Natural killer cell (primary cell): ENCODE measurements around the gene IL22RA1. TPM values are rescaled to one million over a fixed set of nuclear protein-coding genes. Genes with fewer than 3 reads are reported as not detected.

ENCODE experiments used
- ATAC-seq, 3 donors: fragments of 150-1000 bp in 2 of 3; fragments of 200-7000 bp in 1 of 3; cut with Tn5 transposase; 1 replicate in 1 of 3; 2 replicates in 2 of 3; pipeline ENCODE4 v1.10.0; 2021; ENCODE audit warnings: mild to moderate bottlenecking in 2 of 3, moderate library complexity in 2 of 3
- DNase-seq, 2 donors: peaks; one replicate each; pipeline versions ENCODE4 v3.0.0 to v3.0.0-alpha.2; 2013 to 2021; ENCODE audit warnings: mixed read lengths in 1 of 2
- H3K27ac ChIP-seq: one replicate; pipeline ENCODE4 v1.5.1; 2013; ENCODE audit warnings: mild to moderate bottlenecking, low read length
- H3K27me3 ChIP-seq: one replicate; pipeline ENCODE4 v1.6.1; 2013; ENCODE audit warnings: low read length; ENCODE audit not compliant: control insufficient read depth, insufficient read depth
- H3K36me3 ChIP-seq: one replicate; pipeline ENCODE4 v1.6.1; 2013; ENCODE audit warnings: low read length; ENCODE audit not compliant: control insufficient read depth, insufficient read depth
- H3K4me1 ChIP-seq: one replicate; pipeline ENCODE4 v1.6.1; 2013; ENCODE audit warnings: low read length; ENCODE audit not compliant: control insufficient read depth, insufficient read depth
- H3K4me3 ChIP-seq: one replicate; pipeline ENCODE4 v1.5.1; 2013; ENCODE audit warnings: low read length
- H3K9me3 ChIP-seq: one replicate; pipeline ENCODE4 v1.6.1; 2013; ENCODE audit warnings: low read length; ENCODE audit not compliant: control insufficient read depth, insufficient read depth
- H3K27ac Mint-ChIP-seq, 2 donors: one replicate each; pipeline ENCODE4 v1.8.0; 2022; ENCODE audit warnings: mild to moderate bottlenecking in 2 of 2, mixed read lengths in 2 of 2, moderate library complexity in 1 of 2
- H3K27me3 Mint-ChIP-seq, 2 donors: one replicate each; pipeline ENCODE4 v1.8.0; 2022; ENCODE audit warnings: low read depth in 2 of 2, mixed read lengths in 2 of 2
- H3K36me3 Mint-ChIP-seq: one replicate; pipeline ENCODE4 v1.8.0; 2022; ENCODE audit warnings: mixed read lengths
- H3K4me1 Mint-ChIP-seq, 2 donors: one replicate each; pipeline ENCODE4 v1.8.0; 2022; ENCODE audit warnings: mixed read lengths in 2 of 2
- H3K4me3 Mint-ChIP-seq: one replicate; pipeline ENCODE4 v1.8.0; 2022; ENCODE audit warnings: mild to moderate bottlenecking, moderate library complexity, mixed read lengths
- H3K9me3 Mint-ChIP-seq, 2 donors: one replicate each; pipeline ENCODE4 v1.8.0; 2022; ENCODE audit warnings: mixed read lengths in 2 of 2
- whole genome bisulfite sequencing: methylation state at CpG from one replicate; pipeline ENCODE4 v1.1.7; 2013; ENCODE audit warnings: missing lambda C conversion rate; ENCODE audit not compliant: insufficient coverage; 5-methylcytosine and 5-hydroxymethylcytosine counted together
- intact Hi-C: fragments of 100-400 bp; cut with micrococcal nuclease; formaldehyde crosslinking; loops from one replicate; pipeline ENCODE4 v1.14.2; 2022
- total RNA-seq, 4 donors: library from RNA; stranded (reverse); fragments of 120-200 nt in 1 of 4; gene quantifications; one replicate each; pipeline versions ENCODE4 v1.2.3 to v1.2.4, GENCODE V29; 2013 to 2022
- TF ChIP-seq, protein P1 (sequence below): fragments of 200-600 bp; IDR thresholded peaks from one replicate; pipeline ENCODE4 v1.8.0; 2022; ENCODE audit warnings: antibody characterized with exemption

The IL22RA1 gene
- total RNA-seq, 3 donors from 2014 or later (not counting 1 experiment from before 2014, with no cell fraction given), result not detected

DNA sequence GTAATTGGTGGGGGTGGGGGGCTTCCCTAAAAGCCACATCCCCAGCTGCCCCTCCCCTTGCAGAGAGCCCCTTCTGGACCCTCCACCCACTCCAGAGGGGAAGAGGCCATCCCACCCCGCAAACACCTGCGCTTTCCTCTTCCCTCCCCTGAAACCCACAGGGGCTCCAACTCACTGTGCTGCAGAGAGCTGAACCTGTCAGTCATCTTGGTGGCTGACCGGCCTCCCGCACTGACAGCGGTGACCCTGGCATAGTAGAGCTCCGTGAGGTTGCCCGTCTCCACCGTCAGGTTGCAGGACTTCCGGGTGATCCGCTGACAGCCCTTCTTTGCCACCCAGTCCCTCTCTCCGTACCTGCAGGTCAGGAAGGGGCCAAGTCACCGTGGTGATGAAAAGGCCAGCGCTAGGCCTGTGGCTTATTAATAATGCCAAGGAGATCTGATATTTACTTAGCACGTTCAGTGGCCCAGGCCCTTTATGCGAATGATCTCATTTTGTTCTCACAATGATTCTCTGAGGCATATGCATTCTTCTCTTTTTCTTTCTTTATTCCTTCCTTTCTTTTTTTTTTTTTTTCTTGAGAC, 5.9 kb downstream of the IL22RA1 start:
- H3K36me3 Mint-ChIP-seq, result no peaks in the 10 kb centered on the region
- peaks cover 3 to 6% of the 10 kb centered on the region in 2 donors for H3K27me3 Mint-ChIP-seq
- TF ChIP-seq, protein P1, sequence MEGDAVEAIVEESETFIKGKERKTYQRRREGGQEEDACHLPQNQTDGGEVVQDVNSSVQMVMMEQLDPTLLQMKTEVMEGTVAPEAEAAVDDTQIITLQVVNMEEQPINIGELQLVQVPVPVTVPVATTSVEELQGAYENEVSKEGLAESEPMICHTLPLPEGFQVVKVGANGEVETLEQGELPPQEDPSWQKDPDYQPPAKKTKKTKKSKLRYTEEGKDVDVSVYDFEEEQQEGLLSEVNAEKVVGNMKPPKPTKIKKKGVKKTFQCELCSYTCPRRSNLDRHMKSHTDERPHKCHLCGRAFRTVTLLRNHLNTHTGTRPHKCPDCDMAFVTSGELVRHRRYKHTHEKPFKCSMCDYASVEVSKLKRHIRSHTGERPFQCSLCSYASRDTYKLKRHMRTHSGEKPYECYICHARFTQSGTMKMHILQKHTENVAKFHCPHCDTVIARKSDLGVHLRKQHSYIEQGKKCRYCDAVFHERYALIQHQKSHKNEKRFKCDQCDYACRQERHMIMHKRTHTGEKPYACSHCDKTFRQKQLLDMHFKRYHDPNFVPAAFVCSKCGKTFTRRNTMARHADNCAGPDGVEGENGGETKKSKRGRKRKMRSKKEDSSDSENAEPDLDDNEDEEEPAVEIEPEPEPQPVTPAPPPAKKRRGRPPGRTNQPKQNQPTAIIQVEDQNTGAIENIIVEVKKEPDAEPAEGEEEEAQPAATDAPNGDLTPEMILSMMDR, result no peak
- Histone ChIP-seq H3K36me3 (no peaks in the 10 kb centered on the region), H3K4me1 (no peaks in the 10 kb centered on the region), H3K4me3 (no peak overlapping the region), H3K27me3 (no peaks in the 10 kb centered on the region), H3K9me3 (no peaks in the 10 kb centered on the region), H3K27ac (no peak overlapping the region)
- H3K4me1 Mint-ChIP-seq, result peaks cover 7 to 11% of the 10 kb centered on the region in 2 donors
- DNase-seq (no peak), ATAC-seq (no peak)
- WGBS, result 88% methylated on average over 15 of the region's 15 CpGs
- intact Hi-C loops, result no loop called here
- no peak overlapping the region for H3K4me3 Mint-ChIP-seq
- H3K27ac Mint-ChIP-seq, result no peak overlapping the region
- no peaks in the 10 kb centered on the region for H3K9me3 Mint-ChIP-seq

DNA sequence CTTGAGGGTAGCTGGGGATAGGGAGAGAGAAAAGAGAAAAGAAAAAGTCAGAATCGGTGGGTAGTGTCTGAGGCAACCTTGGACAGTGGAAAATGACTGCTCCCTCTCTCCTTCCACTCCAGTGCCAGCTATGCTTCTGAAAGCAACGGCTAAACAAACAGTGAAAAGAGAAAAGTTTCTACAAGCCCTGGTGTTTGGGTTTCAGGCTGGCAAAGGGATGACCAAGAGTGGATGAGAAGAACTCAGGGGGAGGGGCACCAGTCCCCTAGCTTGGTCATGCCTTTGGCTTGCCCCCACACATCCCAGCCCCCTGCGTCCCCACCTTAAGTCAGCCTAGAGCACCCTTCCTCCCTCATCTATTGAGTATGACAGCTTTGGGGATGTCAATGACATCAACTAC, 8.6 kb downstream of the IL22RA1 start:
- Mint-ChIP-seq H3K27ac (no peak overlapping the region), H3K36me3 (no peaks in the 10 kb centered on the region), H3K4me3 (no peak overlapping the region), H3K9me3 (no peaks in the 10 kb centered on the region), H3K4me1 (peaks cover 7 to 11% of the 10 kb centered on the region in 2 donors), H3K27me3 (peaks cover 3 to 6% of the 10 kb centered on the region in 2 donors)
- TF ChIP-seq, protein P1, result no peak
- Histone ChIP-seq H3K4me3 (no peak overlapping the region), H3K9me3 (no peaks in the 10 kb centered on the region), H3K4me1 (no peaks in the 10 kb centered on the region), H3K36me3 (no peaks in the 10 kb centered on the region), H3K27ac (no peak overlapping the region), H3K27me3 (no peaks in the 10 kb centered on the region)
- intact Hi-C loops, result no loop called here
- ATAC-seq (no peak), DNase-seq (no peak)
- WGBS, result 86% methylated on average over 3 of the region's 3 CpGs

DNA sequence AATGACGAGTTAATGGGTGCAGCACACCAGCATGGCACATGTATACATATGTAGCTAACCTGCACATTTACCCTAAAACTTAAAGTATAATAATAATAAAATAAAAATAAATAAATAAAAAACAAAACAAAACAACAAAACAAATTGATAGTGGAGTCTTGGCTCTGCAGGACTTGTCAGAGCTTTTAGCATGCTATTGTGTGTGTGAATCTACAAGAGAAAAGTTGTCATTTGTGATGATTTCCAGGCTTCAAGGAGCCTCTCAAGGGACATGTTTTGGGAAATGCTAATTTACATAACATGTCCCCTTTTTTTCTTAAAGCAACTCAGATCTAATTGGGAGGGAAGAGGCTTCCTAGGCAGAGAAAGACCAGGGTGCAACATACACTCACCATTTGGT, 9.1 kb downstream of the IL22RA1 start:
- no peaks in the 10 kb centered on the region for H3K9me3 Mint-ChIP-seq
- intact Hi-C loops, result no loop called here
- TF ChIP-seq, protein P1, result no peak
- H3K27ac ChIP-seq, result no peak overlapping the region
- H3K36me3 ChIP-seq, result no peaks in the 10 kb centered on the region
- H3K27ac Mint-ChIP-seq, result no peak overlapping the region
- H3K4me1 ChIP-seq, result no peaks in the 10 kb centered on the region
- H3K27me3 ChIP-seq, result no peaks in the 10 kb centered on the region
- peaks cover 2 to 7% of the 10 kb centered on the region in 2 donors for H3K4me1 Mint-ChIP-seq
- ATAC-seq (no peak), DNase-seq (no peak)
- peaks cover 6% of the 10 kb centered on the region in 2 donors for H3K27me3 Mint-ChIP-seq
- H3K4me3 ChIP-seq, result no peak overlapping the region
- H3K9me3 ChIP-seq, result no peaks in the 10 kb centered on the region
- H3K4me3 Mint-ChIP-seq, result no peak overlapping the region
- no CpG with 5 or more reads among the region's 1 CpG for WGBS
- H3K36me3 Mint-ChIP-seq, result no peaks in the 10 kb centered on the region

DNA sequence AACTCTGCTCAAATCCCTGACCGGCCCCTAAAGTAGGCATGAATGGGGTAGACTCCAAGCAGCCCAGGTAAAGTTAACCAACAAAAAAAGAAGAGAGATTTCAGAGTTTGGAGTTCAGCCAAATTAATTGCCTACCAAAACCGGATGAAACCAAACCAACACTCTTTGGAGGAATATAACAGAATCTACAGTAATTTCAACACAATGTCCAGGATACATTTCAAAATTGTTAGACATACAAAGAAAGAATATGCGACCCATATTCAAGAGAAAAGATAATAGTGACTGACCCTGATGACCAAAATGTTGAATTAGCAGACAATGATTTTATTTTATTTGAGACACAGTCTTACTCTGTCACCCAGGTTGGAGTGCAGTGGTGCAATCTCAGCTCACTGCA, 12.6 kb downstream of the IL22RA1 start:
- Mint-ChIP-seq H3K36me3 (no peaks in the 10 kb centered on the region), H3K27me3 (peaks cover 6% of the 10 kb centered on the region in 2 donors), H3K9me3 (no peaks in the 10 kb centered on the region), H3K27ac (no peak overlapping the region), H3K4me1 (no peaks in the 10 kb centered on the region), H3K4me3 (no peak overlapping the region)
- no peaks in the 10 kb centered on the region for H3K27me3 ChIP-seq
- intact Hi-C loops, result no loop called here
- H3K4me1 ChIP-seq, result no peaks in the 10 kb centered on the region
- DNase-seq (no peak), ATAC-seq (no peak)
- H3K4me3 ChIP-seq, result no peak overlapping the region
- TF ChIP-seq, protein P1, result no peak
- H3K36me3 ChIP-seq, result no peaks in the 10 kb centered on the region
- 83% methylated on average over 3 of the region's 3 CpGs for WGBS
- H3K9me3 ChIP-seq, result no peaks in the 10 kb centered on the region
- H3K27ac ChIP-seq, result no peak overlapping the region
